HepG2 (cell line): ENCODE data around the gene CXXC5. TPM values are rescaled to one million over a fixed set of nuclear protein-coding genes. Genes with fewer than 3 reads are reported as not detected.
A peak's percentile ranks its signal among the peaks of the same experiment; 100 is the strongest.

ENCODE experiments used
- BCL6 ChIP-seq: IDR thresholded peaks from 2 replicates; pipeline ENCODE4 v1.6.1; 2016; ENCODE audit warnings: missing genetic modification reagents, missing compliant biosample characterization
- CHD2 ChIP-seq: IDR thresholded peaks from 2 replicates; pipeline ENCODE4 v1.6.1; 2011; ENCODE audit warnings: low read depth, low read length, improper control_type of control experiment
- ESRRA ChIP-seq: sonication (generic); formaldehyde crosslinking; IDR thresholded peaks from 2 replicates; pipeline ENCODE4 v1.5.1; 2020; ENCODE audit warnings: mild to moderate bottlenecking, low read depth, missing genetic modification reagents
- ETS1 ChIP-seq: sonication (generic); formaldehyde crosslinking; IDR thresholded peaks from 2 replicates; pipeline ENCODE4 v1.4.0; 2020; ENCODE audit warnings: missing genetic modification reagents
- FOXK1 ChIP-seq: sonication (generic); formaldehyde crosslinking; IDR thresholded peaks from 2 replicates; pipeline ENCODE4 v1.4.0; 2020; ENCODE audit warnings: low read depth, missing genetic modification reagents, borderline replicate concordance
- FOXO1 ChIP-seq: sonication (generic); formaldehyde crosslinking; IDR thresholded peaks from 2 replicates; pipeline ENCODE4 v1.4.0; 2020; ENCODE audit warnings: missing genetic modification reagents
- GLI4 ChIP-seq: sonication (generic); formaldehyde crosslinking; IDR thresholded peaks from 2 replicates; pipeline ENCODE4 v1.5.1; 2020; ENCODE audit warnings: missing genetic modification reagents, mild to moderate bottlenecking, moderate library complexity, borderline replicate concordance
- HOXA3 ChIP-seq: sonication (generic); formaldehyde crosslinking; IDR thresholded peaks from 2 replicates; pipeline ENCODE4 v1.5.0; 2020; ENCODE audit warnings: missing genetic modification reagents
- KDM4B ChIP-seq: sonication (generic); formaldehyde crosslinking; IDR thresholded peaks from 2 replicates; pipeline ENCODE4 v1.4.0; 2020; ENCODE audit warnings: missing genetic modification reagents
- MED1 ChIP-seq: sonication (generic); formaldehyde crosslinking; IDR thresholded peaks from 2 replicates; pipeline ENCODE4 v1.4.0; 2020; ENCODE audit warnings: missing genetic modification reagents
- MTA1 ChIP-seq: sonication (generic); formaldehyde crosslinking; IDR thresholded peaks from 2 replicates; pipeline ENCODE4 v1.4.0; 2020; ENCODE audit warnings: missing genetic modification reagents, mild to moderate bottlenecking, borderline replicate concordance
- NR2F6 ChIP-seq, 2 experiments: IDR thresholded peaks; 2 replicates each; pipeline ENCODE4 v1.6.1; 2016; ENCODE audit warnings: antibody characterized with exemption in 1 of 2, mild to moderate bottlenecking in 1 of 2
- REST ChIP-seq, 2 experiments: IDR thresholded peaks; 2 replicates each; pipeline ENCODE4 v1.6.1; 2011 to 2012; ENCODE audit warnings: low read length in 2 of 2, borderline replicate concordance in 1 of 2, low read depth in 1 of 2, mild to moderate bottlenecking in 1 of 2, moderate library complexity in 1 of 2
- STAT6 ChIP-seq: sonication (generic); formaldehyde crosslinking; IDR thresholded peaks from 2 replicates; pipeline ENCODE4 v1.4.0; 2020; ENCODE audit warnings: missing genetic modification reagents, mild to moderate bottlenecking, borderline replicate concordance
- TARDBP ChIP-seq: sonication (generic); formaldehyde crosslinking; IDR thresholded peaks from 2 replicates; pipeline ENCODE4 v1.8.0; 2022; ENCODE audit warnings: mild to moderate bottlenecking, missing genetic modification reagents
- ZFP36 ChIP-seq: fragments of 150-350 bp; IDR thresholded peaks from 2 replicates; pipeline ENCODE4 v1.6.1; 2018; ENCODE audit warnings: borderline replicate concordance, low read length, low read depth; ENCODE audit not compliant: partially characterized antibody
- ZNF251 ChIP-seq: sonication (generic); formaldehyde crosslinking; IDR thresholded peaks from 2 replicates; pipeline ENCODE4 v1.9.0; 2021; ENCODE audit warnings: mild to moderate bottlenecking, missing genetic modification reagents
- ZNF513 ChIP-seq: sonication (generic); formaldehyde crosslinking; conservative IDR thresholded peaks from 2 replicates; pipeline ENCODE4 v1.5.0; 2020; ENCODE audit warnings: missing genetic modification reagents
- ZSCAN30 ChIP-seq: sonication (generic); formaldehyde crosslinking; IDR thresholded peaks from 2 replicates; pipeline ENCODE4 v1.5.0; 2020; ENCODE audit warnings: mild to moderate bottlenecking, missing genetic modification reagents
- polyA plus RNA-seq, 8 experiments: library from polyadenylated mRNA; depleted of rRNA in 3 of 8; stranded (reverse) in 7 of 8; unstranded in 1 of 8; fragments of >200 nt; fragmentation: Illumina TruSeq in 4 of 8; extraction: Trizol in 4 of 8; gene quantifications; 2 replicates each; pipeline versions ENCODE4 v1.2.1 to v1.2.3, GENCODE V29; 2011 to 2016; ENCODE audit warnings: low read depth in 4 of 8, missing spikeins in 1 of 8, mixed read lengths in 1 of 8; ENCODE audit not compliant: insufficient read depth in 1 of 8
- total RNA-seq, 5 experiments: library from RNA; depleted of rRNA; stranded (reverse); fragments of >200 nt; fragmentation: Illumina TruSeq; extraction: Trizol; gene quantifications; 2 replicates each; pipeline ENCODE4 v1.2.3, GENCODE V29; 2016; ENCODE audit warnings: low read depth in 1 of 5

CXXC5 gene
- total and polyA plus RNA-seq, 2 of the 13 experiments (the other 11 are each of a cell fraction or from before 2014, with no cell fraction given): 32.3 to 33.0 TPM

- TF ChIP-seq MED1 (CRISPR knock-in tag) (peak; percentile 14; the same call in 1 of the 2 replicates), HOXA3 (CRISPR knock-in tag) (no peak), MTA1 (CRISPR knock-in tag) (0 out of 2 replicates have a peak, but pooled peaks have one; percentile 48), BCL6 (CRISPR knock-in tag) (peak; percentile 77), ZNF251 (CRISPR knock-in tag) (no peak), ZFP36 (no peak), CHD2 (no peak), FOXK1 (no peak), FOXO1 (0 out of 2 replicates have a peak, but pooled peaks have one; percentile 31), ZSCAN30 (CRISPR knock-in tag) (no peak), ETS1 (CRISPR knock-in tag) (no peak), KDM4B (CRISPR knock-in tag) (no peak), NR2F6 (IDR thresholded peaks at IDR 0.05) (no peak), NR2F6 (CRISPR knock-in tag; IDR thresholded peaks at IDR 0.05) (peak; percentile 56; the same call in 1 of the 2 replicates), STAT6 (CRISPR knock-in tag) (no peak), ZNF513 (CRISPR knock-in tag) (no peak), TARDBP (CRISPR knock-in tag) (peak; percentile 26; the same call in 1 of the 2 replicates), GLI4 (no peak), ESRRA (CRISPR knock-in tag) (peak; percentile 89; the same call in 1 of the 2 replicates), REST (IDR thresholded peaks at IDR 0.05; ENCODE audit: borderline replicate concordance in 1 of 2, low read depth in 1 of 2, low read length in 2 of 2) (no peak)
These were observed 39.5 kb downstream of the CXXC5 start (continued) for GRCh38 chr5:139687656-139688055.
